Tibial nerve (tissue), 3 donors: ENCODE results near the gene G6PD.

Experiments used
- POLR2A ChIP-seq, 2 donors: fragments of 450-650 bp; IDR thresholded peaks; one replicate each; pipeline ENCODE4 v1.6.1; 2017; ENCODE audit warnings: antibody characterized with exemption in 2 of 2, mild to moderate bottlenecking in 2 of 2, moderate library complexity in 2 of 2
- TF ChIP-seq, protein P1 (sequence below), 5 experiments: fragments of 200-600 bp in 3 of 5; fragments of 450-650 bp in 2 of 5; sonication (generic) in 3 of 5; IDR thresholded peaks; one replicate each; pipeline ENCODE4 v1.5.1; 2016 to 2019; ENCODE audit warnings: antibody characterized with exemption in 5 of 5, mild to moderate bottlenecking in 3 of 5, moderate library complexity in 2 of 5

DNA sequence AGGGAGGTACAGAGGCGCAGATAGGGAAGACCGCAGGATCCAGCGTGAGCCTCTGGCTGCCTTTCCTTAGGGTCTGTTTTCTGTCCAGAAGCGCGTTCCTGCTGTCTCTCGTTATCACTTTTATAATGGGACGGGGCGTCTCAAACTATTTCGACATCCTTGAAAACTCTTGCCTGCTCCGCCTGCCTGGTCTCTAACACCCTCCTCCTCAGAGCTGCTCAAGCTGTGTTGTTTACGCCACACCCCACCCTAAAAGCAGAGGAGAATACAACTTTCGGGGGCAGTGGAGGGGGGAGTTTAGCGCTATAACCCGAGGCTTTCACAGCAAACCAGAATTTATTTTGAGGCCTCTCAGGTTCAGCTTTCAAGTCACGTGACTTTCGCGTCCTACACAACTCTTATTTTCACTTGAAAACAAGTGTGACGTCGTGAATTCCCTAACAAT, 30.0 kb downstream of the G6PD start:
- TF ChIP-seq, protein P1, sequence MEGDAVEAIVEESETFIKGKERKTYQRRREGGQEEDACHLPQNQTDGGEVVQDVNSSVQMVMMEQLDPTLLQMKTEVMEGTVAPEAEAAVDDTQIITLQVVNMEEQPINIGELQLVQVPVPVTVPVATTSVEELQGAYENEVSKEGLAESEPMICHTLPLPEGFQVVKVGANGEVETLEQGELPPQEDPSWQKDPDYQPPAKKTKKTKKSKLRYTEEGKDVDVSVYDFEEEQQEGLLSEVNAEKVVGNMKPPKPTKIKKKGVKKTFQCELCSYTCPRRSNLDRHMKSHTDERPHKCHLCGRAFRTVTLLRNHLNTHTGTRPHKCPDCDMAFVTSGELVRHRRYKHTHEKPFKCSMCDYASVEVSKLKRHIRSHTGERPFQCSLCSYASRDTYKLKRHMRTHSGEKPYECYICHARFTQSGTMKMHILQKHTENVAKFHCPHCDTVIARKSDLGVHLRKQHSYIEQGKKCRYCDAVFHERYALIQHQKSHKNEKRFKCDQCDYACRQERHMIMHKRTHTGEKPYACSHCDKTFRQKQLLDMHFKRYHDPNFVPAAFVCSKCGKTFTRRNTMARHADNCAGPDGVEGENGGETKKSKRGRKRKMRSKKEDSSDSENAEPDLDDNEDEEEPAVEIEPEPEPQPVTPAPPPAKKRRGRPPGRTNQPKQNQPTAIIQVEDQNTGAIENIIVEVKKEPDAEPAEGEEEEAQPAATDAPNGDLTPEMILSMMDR (IDR thresholded peaks at IDR 0.05) = no peak
- no peak for TF ChIP-seq POLR2A (IDR thresholded peaks at IDR 0.05)
